ENCODE results near the gene FBXL20.

Gene FBXL20

GRCh38 chr17:39416141-39416540, 14.7 kb upstream of the FBXL20 start:
- H3K4me3 ChIP-seq (ENCODE audit: low read depth, low read length) = no peak overlapping the region
- no peak for TF ChIP-seq CTCF (IDR thresholded peaks at IDR 0.05; ENCODE audit: low read depth, low read length)

- no peak for TF ChIP-seq CTCF (IDR thresholded peaks at IDR 0.05; ENCODE audit: low read depth, low read length)
Observed at GRCh38 chr17:39410279-39410678, 8.9 kb upstream of the FBXL20 start.

GRCh38 chr17:39408360-39408759, 6.9 kb upstream of the FBXL20 start:
- TF ChIP-seq CTCF (IDR thresholded peaks at IDR 0.05; ENCODE audit: low read depth, low read length) = no peak
- no peak overlapping the region for H3K4me3 ChIP-seq (ENCODE audit: low read depth, low read length)

More at GRCh38 chr17:39410279-39410678, 8.9 kb upstream of the FBXL20 start:
- no peak overlapping the region for H3K4me3 ChIP-seq (ENCODE audit: low read depth, low read length)

- no peak overlapping the region for H3K4me3 ChIP-seq (ENCODE audit: low read depth, low read length)
- TF ChIP-seq CTCF (IDR thresholded peaks at IDR 0.05; ENCODE audit: low read depth, low read length) = no peak
Observed at GRCh38 chr17:39406951-39407350, 5.5 kb upstream of the FBXL20 start.

GRCh38 chr17:39405436-39405835, 4.0 kb upstream of the FBXL20 start:
- no peak for TF ChIP-seq CTCF (IDR thresholded peaks at IDR 0.05; ENCODE audit: low read depth, low read length)
- no peak overlapping the region for H3K4me3 ChIP-seq (ENCODE audit: low read depth, low read length)

GRCh38 chr17:39404542-39405378, 3.3 kb upstream of the FBXL20 start:
- no peak for TF ChIP-seq CTCF (IDR thresholded peaks at IDR 0.05; ENCODE audit: low read depth, low read length)
- H3K4me3 ChIP-seq (ENCODE audit: low read depth, low read length) = no peak overlapping the region

- no peak overlapping the region for H3K4me3 ChIP-seq (ENCODE audit: low read depth, low read length)
- no peak for TF ChIP-seq CTCF (IDR thresholded peaks at IDR 0.05; ENCODE audit: low read depth, low read length)
Observed at GRCh38 chr17:39402890-39403605, 1.6 kb upstream of the FBXL20 start.

Data from WI38 (cell line).